ENCODE data around the gene ITM2B. TPM values are rescaled to one million over a fixed set of nuclear protein-coding genes. Genes with fewer than 3 reads are reported as not detected.

The ITM2B gene
- total RNA-seq, 1 donor: 176 TPM

GRCh38 chr13:48255954-48256353 lies 22.9 kb downstream of the ITM2B start:
- Histone ChIP-seq H3K4me2 (ENCODE audit: insufficient read depth, low read length) (no peak overlapping the region), H3K9me3 (ENCODE audit: low read depth, low read length) (no peaks in the 10 kb centered on the region), H3K27me3 (ENCODE audit: insufficient read depth, low read length) (no peaks in the 10 kb centered on the region), H4K20me1 (ENCODE audit: insufficient read depth, low read length) (peaks cover 16% of the 10 kb centered on the region), H3K79me2 (ENCODE audit: insufficient read depth, low read length) (peaks cover 20% of the 10 kb centered on the region), H2AFZ (ENCODE audit: low read length) (no peak overlapping the region), H3K27ac (ENCODE audit: low read depth, low read length) (no peak overlapping the region), H3K36me3 (ENCODE audit: insufficient read depth, low read length) (peaks cover 31% of the 10 kb centered on the region), H3K4me1 (ENCODE audit: insufficient read depth, low read length) (no peaks in the 10 kb centered on the region), H3K4me3 (ENCODE audit: insufficient read depth, low read length) (no peak overlapping the region)
- TF ChIP-seq, protein P1, sequence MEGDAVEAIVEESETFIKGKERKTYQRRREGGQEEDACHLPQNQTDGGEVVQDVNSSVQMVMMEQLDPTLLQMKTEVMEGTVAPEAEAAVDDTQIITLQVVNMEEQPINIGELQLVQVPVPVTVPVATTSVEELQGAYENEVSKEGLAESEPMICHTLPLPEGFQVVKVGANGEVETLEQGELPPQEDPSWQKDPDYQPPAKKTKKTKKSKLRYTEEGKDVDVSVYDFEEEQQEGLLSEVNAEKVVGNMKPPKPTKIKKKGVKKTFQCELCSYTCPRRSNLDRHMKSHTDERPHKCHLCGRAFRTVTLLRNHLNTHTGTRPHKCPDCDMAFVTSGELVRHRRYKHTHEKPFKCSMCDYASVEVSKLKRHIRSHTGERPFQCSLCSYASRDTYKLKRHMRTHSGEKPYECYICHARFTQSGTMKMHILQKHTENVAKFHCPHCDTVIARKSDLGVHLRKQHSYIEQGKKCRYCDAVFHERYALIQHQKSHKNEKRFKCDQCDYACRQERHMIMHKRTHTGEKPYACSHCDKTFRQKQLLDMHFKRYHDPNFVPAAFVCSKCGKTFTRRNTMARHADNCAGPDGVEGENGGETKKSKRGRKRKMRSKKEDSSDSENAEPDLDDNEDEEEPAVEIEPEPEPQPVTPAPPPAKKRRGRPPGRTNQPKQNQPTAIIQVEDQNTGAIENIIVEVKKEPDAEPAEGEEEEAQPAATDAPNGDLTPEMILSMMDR (IDR thresholded peaks at IDR 0.05; ENCODE audit: extremely low read depth, low read depth, low read length): no peak
- no peak for DNase-seq (ENCODE audit: insufficient read length, low spot score, missing footprints)

- no peak overlapping the region for H3K4me2 ChIP-seq (ENCODE audit: insufficient read depth, low read length)
- H3K9me3 ChIP-seq (ENCODE audit: low read depth, low read length): no peaks in the 10 kb centered on the region
- peaks cover 43% of the 10 kb centered on the region for H3K36me3 ChIP-seq (ENCODE audit: insufficient read depth, low read length)
- peaks cover 1% of the 10 kb centered on the region for H3K4me1 ChIP-seq (ENCODE audit: insufficient read depth, low read length)
- TF ChIP-seq, protein P1 (IDR thresholded peaks at IDR 0.05; ENCODE audit: extremely low read depth, low read depth, low read length): no peak
- H3K27ac ChIP-seq (ENCODE audit: low read depth, low read length): no peak overlapping the region
- peaks cover 2% of the 10 kb centered on the region for H3K79me2 ChIP-seq (ENCODE audit: insufficient read depth, low read length)
- H4K20me1 ChIP-seq (ENCODE audit: insufficient read depth, low read length): no peaks in the 10 kb centered on the region
- H3K4me3 ChIP-seq (ENCODE audit: insufficient read depth, low read length): no peak overlapping the region
- H3K27me3 ChIP-seq (ENCODE audit: insufficient read depth, low read length): no peaks in the 10 kb centered on the region
- no peak overlapping the region for H2AFZ ChIP-seq (ENCODE audit: low read length)
- no peak for DNase-seq (ENCODE audit: insufficient read length, low spot score, missing footprints)
These were observed 25.0 kb downstream of the ITM2B start for GRCh38 chr13:48258002-48258401.

GRCh38 chr13:48258430-48258829 lies 25.4 kb downstream of the ITM2B start:
- Histone ChIP-seq H2AFZ (ENCODE audit: low read length) (no peak overlapping the region), H3K27ac (ENCODE audit: low read depth, low read length) (no peak overlapping the region), H3K9me3 (ENCODE audit: low read depth, low read length) (no peaks in the 10 kb centered on the region), H3K36me3 (ENCODE audit: insufficient read depth, low read length) (peaks cover 48% of the 10 kb centered on the region), H3K4me3 (ENCODE audit: insufficient read depth, low read length) (no peak overlapping the region), H3K4me2 (ENCODE audit: insufficient read depth, low read length) (no peak overlapping the region), H3K4me1 (ENCODE audit: insufficient read depth, low read length) (peaks cover 4% of the 10 kb centered on the region), H4K20me1 (ENCODE audit: insufficient read depth, low read length) (no peaks in the 10 kb centered on the region), H3K27me3 (ENCODE audit: insufficient read depth, low read length) (no peaks in the 10 kb centered on the region), H3K79me2 (ENCODE audit: insufficient read depth, low read length) (peaks cover 2% of the 10 kb centered on the region)
- TF ChIP-seq, protein P1 (IDR thresholded peaks at IDR 0.05; ENCODE audit: extremely low read depth, low read depth, low read length): no peak
- no peak for DNase-seq (ENCODE audit: insufficient read length, low spot score, missing footprints)

GRCh38 chr13:48260970-48261369 lies 28.0 kb downstream of the ITM2B start:
- H3K9me3 ChIP-seq (ENCODE audit: low read depth, low read length): no peaks in the 10 kb centered on the region
- DNase-seq (ENCODE audit: insufficient read length, low spot score, missing footprints): no peak
- H2AFZ ChIP-seq (ENCODE audit: low read length): no peak overlapping the region
- no peaks in the 10 kb centered on the region for H3K27me3 ChIP-seq (ENCODE audit: insufficient read depth, low read length)
- H3K4me1 ChIP-seq (ENCODE audit: insufficient read depth, low read length): peaks cover 4% of the 10 kb centered on the region
- no peak overlapping the region for H3K27ac ChIP-seq (ENCODE audit: low read depth, low read length)
- H3K4me3 ChIP-seq (ENCODE audit: insufficient read depth, low read length): no peak overlapping the region
- H3K79me2 ChIP-seq (ENCODE audit: insufficient read depth, low read length): no peaks in the 10 kb centered on the region
- TF ChIP-seq, protein P1 (IDR thresholded peaks at IDR 0.05; ENCODE audit: extremely low read depth, low read depth, low read length): no peak
- no peak overlapping the region for H3K4me2 ChIP-seq (ENCODE audit: insufficient read depth, low read length)
- H3K36me3 ChIP-seq (ENCODE audit: insufficient read depth, low read length): peaks cover 44% of the 10 kb centered on the region
- H4K20me1 ChIP-seq (ENCODE audit: insufficient read depth, low read length): no peaks in the 10 kb centered on the region
